ENCODE data around the gene MAFB.

Gene MAFB

GRCh38 chr20:40663991-40664880, 24.8 kb downstream of the MAFB start:
- TF ChIP-seq CTCF (IDR thresholded peaks at IDR 0.05; ENCODE audit: control insufficient read depth, extremely low read depth, insufficient read depth) = no peak
- peak; percentile 39 for DNase-seq (ENCODE audit: low read depth)
- H3K4me3 ChIP-seq (ENCODE audit: low read depth, low read length) = no peak overlapping the region

GRCh38 chr20:40663304-40663790, 25.7 kb downstream of the MAFB start:
- no peak overlapping the region for H3K4me3 ChIP-seq (ENCODE audit: low read depth, low read length)
- no peak for TF ChIP-seq CTCF (IDR thresholded peaks at IDR 0.05; ENCODE audit: control insufficient read depth, extremely low read depth, insufficient read depth)
- DNase-seq (ENCODE audit: low read depth) = no peak

- DNase-seq (ENCODE audit: low read depth) = no peak
- H3K4me3 ChIP-seq (ENCODE audit: low read depth, low read length) = no peak overlapping the region
These were observed 29.5 kb downstream of the MAFB start for GRCh38 chr20:40659567-40659966.

GRCh38 chr20:40658509-40658908, 30.5 kb downstream of the MAFB start:
- no peak overlapping the region for H3K4me3 ChIP-seq (ENCODE audit: low read depth, low read length)
- no peak for TF ChIP-seq CTCF (IDR thresholded peaks at IDR 0.05; ENCODE audit: control insufficient read depth, extremely low read depth, insufficient read depth)

More at GRCh38 chr20:40659567-40659966, 29.5 kb downstream of the MAFB start:
- no peak for TF ChIP-seq CTCF (IDR thresholded peaks at IDR 0.05; ENCODE audit: control insufficient read depth, extremely low read depth, insufficient read depth)

GRCh38 chr20:40657526-40657925, 31.5 kb downstream of the MAFB start:
- H3K4me3 ChIP-seq (ENCODE audit: low read depth, low read length) = no peak overlapping the region
- no peak for TF ChIP-seq CTCF (IDR thresholded peaks at IDR 0.05; ENCODE audit: control insufficient read depth, extremely low read depth, insufficient read depth)
- no peak for DNase-seq (ENCODE audit: low read depth)

More at GRCh38 chr20:40658509-40658908, 30.5 kb downstream of the MAFB start:
- DNase-seq (ENCODE audit: low read depth) = no peak

- TF ChIP-seq CTCF (IDR thresholded peaks at IDR 0.05; ENCODE audit: control insufficient read depth, extremely low read depth, insufficient read depth) = no peak
- no peak for DNase-seq (ENCODE audit: low read depth)
- no peak overlapping the region for H3K4me3 ChIP-seq (ENCODE audit: low read depth, low read length)
These were observed 33.6 kb downstream of the MAFB start for GRCh38 chr20:40655451-40655850.

Data from LNCaP clone FGC (cell line).